ENCODE data around the gene ARHGDIB.

The ARHGDIB gene

DNA sequence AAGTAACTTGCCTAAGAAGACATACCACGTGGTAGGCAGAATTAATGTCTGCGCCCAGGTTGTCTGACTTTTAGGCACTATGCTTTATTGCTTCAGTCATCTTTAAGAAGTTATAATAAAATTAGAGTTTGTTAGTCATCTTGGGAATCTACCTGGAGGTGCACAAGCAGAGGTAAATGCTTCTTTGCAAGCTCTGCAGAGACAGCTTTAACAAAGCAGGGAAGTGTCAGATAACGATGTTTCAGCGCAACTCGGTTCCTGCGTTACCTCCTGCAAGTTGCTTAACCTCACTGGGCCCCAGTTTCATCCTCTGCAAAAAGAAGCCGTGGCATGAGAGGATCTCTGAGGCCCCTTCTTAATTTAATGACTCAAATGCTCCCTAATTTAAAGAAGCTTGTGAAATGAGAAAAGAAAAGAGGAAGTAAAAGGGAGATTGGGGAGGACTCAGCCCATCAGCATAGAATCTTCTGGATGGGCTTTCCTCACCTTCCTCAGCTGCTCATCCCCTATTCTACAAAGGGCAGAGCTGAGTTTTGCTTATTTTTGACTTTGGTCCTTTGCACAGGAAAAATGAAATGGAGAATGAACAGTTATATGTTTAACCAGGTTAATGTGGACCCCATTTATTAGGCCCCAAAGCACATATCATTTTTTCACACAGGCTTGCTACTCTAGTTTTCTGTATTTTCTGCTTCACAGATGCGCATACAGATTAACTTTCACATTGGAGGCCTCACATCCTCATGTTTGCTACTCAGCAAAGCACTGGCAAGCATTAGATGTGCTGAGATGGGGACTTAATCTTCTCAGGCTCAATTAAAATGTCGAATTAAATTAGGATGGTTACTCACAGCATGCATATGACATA is 5.1 kb downstream of the ARHGDIB start:
- TF ChIP-seq CREB1 (IDR thresholded peaks at IDR 0.05; ENCODE audit: low read depth): no peak
- no peak for TF ChIP-seq ZBTB7A (IDR thresholded peaks at IDR 0.05; ENCODE audit: low read depth)
- TF ChIP-seq RAD21 (IDR thresholded peaks at IDR 0.05; ENCODE audit: low read depth): no peak
- no peak for TF ChIP-seq NFIC (IDR thresholded peaks at IDR 0.05)
- no peak for TF ChIP-seq TEAD4 (IDR thresholded peaks at IDR 0.05)
- no peak for TF ChIP-seq CEBPB (IDR thresholded peaks at IDR 0.05)
- no peak for TF ChIP-seq TAF1 (IDR thresholded peaks at IDR 0.05; ENCODE audit: low read depth)
- no peak for TF ChIP-seq FOXM1 (IDR thresholded peaks at IDR 0.05; ENCODE audit: borderline replicate concordance, low read depth)
- TF ChIP-seq, protein P1, sequence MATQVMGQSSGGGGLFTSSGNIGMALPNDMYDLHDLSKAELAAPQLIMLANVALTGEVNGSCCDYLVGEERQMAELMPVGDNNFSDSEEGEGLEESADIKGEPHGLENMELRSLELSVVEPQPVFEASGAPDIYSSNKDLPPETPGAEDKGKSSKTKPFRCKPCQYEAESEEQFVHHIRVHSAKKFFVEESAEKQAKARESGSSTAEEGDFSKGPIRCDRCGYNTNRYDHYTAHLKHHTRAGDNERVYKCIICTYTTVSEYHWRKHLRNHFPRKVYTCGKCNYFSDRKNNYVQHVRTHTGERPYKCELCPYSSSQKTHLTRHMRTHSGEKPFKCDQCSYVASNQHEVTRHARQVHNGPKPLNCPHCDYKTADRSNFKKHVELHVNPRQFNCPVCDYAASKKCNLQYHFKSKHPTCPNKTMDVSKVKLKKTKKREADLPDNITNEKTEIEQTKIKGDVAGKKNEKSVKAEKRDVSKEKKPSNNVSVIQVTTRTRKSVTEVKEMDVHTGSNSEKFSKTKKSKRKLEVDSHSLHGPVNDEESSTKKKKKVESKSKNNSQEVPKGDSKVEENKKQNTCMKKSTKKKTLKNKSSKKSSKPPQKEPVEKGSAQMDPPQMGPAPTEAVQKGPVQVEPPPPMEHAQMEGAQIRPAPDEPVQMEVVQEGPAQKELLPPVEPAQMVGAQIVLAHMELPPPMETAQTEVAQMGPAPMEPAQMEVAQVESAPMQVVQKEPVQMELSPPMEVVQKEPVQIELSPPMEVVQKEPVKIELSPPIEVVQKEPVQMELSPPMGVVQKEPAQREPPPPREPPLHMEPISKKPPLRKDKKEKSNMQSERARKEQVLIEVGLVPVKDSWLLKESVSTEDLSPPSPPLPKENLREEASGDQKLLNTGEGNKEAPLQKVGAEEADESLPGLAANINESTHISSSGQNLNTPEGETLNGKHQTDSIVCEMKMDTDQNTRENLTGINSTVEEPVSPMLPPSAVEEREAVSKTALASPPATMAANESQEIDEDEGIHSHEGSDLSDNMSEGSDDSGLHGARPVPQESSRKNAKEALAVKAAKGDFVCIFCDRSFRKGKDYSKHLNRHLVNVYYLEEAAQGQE (IDR thresholded peaks at IDR 0.05; ENCODE audit: low read depth): no peak
- TF ChIP-seq, protein P2, sequence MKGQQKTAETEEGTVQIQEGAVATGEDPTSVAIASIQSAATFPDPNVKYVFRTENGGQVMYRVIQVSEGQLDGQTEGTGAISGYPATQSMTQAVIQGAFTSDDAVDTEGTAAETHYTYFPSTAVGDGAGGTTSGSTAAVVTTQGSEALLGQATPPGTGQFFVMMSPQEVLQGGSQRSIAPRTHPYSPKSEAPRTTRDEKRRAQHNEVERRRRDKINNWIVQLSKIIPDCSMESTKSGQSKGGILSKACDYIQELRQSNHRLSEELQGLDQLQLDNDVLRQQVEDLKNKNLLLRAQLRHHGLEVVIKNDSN (IDR thresholded peaks at IDR 0.05): no peak
- TF ChIP-seq EGR1 (IDR thresholded peaks at IDR 0.05): no peak
- TF ChIP-seq, protein P3, sequence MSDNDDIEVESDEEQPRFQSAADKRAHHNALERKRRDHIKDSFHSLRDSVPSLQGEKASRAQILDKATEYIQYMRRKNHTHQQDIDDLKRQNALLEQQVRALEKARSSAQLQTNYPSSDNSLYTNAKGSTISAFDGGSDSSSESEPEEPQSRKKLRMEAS (IDR thresholded peaks at IDR 0.05): no peak
- TF ChIP-seq EP300 (IDR thresholded peaks at IDR 0.05; ENCODE audit: borderline replicate concordance): no peak
- TF ChIP-seq YY1 (IDR thresholded peaks at IDR 0.05; ENCODE audit: low read depth): no peak
- TF ChIP-seq TCF12 (IDR thresholded peaks at IDR 0.05; ENCODE audit: low read depth): no peak

DNA sequence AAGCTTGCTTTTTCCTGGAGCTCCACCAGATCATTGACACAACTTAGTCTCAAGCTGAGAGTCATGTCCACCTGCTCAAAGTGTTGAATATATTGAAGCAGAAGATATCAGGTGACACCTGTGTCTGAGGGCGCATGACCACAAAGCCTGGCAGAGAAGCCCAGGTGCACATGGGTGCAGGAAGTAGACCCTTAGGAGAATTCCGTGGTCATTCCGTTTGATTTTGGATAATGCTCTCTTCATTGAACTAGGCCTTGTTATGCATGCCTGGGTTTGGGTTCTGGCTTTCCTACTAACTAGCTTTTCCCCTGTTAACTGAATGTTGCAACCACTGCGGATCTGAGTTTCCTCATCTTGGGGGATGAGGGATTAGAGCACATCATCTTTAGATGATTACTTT is 7.1 kb downstream of the ARHGDIB start:
- TF ChIP-seq FOXM1 (IDR thresholded peaks at IDR 0.05; ENCODE audit: borderline replicate concordance, low read depth) (no peak), EP300 (IDR thresholded peaks at IDR 0.05; ENCODE audit: borderline replicate concordance) (no peak), TCF12 (IDR thresholded peaks at IDR 0.05; ENCODE audit: low read depth) (no peak), TAF1 (IDR thresholded peaks at IDR 0.05; ENCODE audit: low read depth) (no peak), RAD21 (IDR thresholded peaks at IDR 0.05; ENCODE audit: low read depth) (no peak), YY1 (IDR thresholded peaks at IDR 0.05; ENCODE audit: low read depth) (no peak), ZBTB7A (IDR thresholded peaks at IDR 0.05; ENCODE audit: low read depth) (no peak), CREB1 (IDR thresholded peaks at IDR 0.05; ENCODE audit: low read depth) (no peak), EGR1 (IDR thresholded peaks at IDR 0.05) (no peak), NFIC (IDR thresholded peaks at IDR 0.05) (no peak)
- TF ChIP-seq, protein P3 (IDR thresholded peaks at IDR 0.05): no peak
- TF ChIP-seq, protein P1 (IDR thresholded peaks at IDR 0.05; ENCODE audit: low read depth): no peak

DNA sequence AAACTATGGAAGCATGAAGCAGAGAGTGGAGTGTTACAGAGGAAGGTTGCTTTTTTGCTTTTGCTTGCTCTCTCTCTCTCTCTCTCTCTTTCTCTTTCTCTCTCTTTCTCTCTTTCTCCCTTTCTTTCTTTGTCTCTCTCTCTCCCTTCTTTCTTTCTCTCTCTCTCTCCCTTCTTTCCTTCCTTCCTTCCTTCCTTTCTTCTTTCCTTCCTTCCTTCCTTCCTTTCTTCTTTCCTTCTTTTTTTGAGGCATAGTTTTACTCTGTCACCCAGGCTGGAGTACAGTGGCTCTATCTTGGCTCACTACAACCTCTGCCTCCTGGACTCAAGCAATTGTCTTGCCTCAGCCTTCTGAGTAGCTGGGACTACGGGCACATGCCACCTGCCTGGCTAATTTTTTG is 7.6 kb downstream of the ARHGDIB start:
- TF ChIP-seq FOXM1 (IDR thresholded peaks at IDR 0.05; ENCODE audit: borderline replicate concordance, low read depth) (no peak), ZBTB7A (IDR thresholded peaks at IDR 0.05; ENCODE audit: low read depth) (no peak)

DNA sequence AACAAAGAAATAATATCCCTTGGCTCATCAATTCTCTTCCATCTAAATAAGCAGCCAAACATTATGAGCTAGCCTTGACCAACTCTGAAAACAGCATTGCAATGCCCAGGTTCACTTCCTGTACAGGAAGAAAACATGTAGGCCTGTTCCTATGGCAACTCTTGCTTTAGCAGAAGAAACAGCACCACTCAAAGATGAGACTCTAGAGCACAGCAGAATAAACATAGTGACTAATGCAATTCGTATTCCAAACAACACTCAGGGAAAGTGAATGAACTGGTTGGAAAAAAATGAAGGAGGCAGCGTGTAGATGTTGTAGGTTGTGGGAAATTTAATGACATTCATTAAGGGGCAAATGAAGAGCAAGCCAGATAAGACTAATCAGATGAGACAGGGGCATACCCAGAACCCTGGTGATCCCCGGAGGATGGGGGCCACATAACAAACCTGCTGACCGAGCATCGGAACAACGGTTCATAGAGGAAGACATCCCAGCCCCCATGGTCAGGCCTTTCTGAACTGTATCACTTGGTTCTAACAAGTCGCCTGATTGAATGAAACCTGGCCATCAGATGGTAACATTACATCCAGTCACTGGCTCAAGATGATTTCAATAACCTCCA is 9.0 kb downstream of the ARHGDIB start:
- no peak for TF ChIP-seq CEBPB (IDR thresholded peaks at IDR 0.05)
- TF ChIP-seq, protein P1 (IDR thresholded peaks at IDR 0.05; ENCODE audit: low read depth): no peak
- TF ChIP-seq TAF1 (IDR thresholded peaks at IDR 0.05; ENCODE audit: low read depth): no peak
- TF ChIP-seq TEAD4 (IDR thresholded peaks at IDR 0.05): no peak
- TF ChIP-seq TCF12 (IDR thresholded peaks at IDR 0.05; ENCODE audit: low read depth): no peak
- no peak for TF ChIP-seq ZBTB7A (IDR thresholded peaks at IDR 0.05; ENCODE audit: low read depth)
- TF ChIP-seq RAD21 (IDR thresholded peaks at IDR 0.05; ENCODE audit: low read depth): no peak
- TF ChIP-seq EGR1 (IDR thresholded peaks at IDR 0.05): no peak
- no peak for TF ChIP-seq CREB1 (IDR thresholded peaks at IDR 0.05; ENCODE audit: low read depth)
- TF ChIP-seq, protein P3 (IDR thresholded peaks at IDR 0.05): no peak
- no peak for TF ChIP-seq NFIC (IDR thresholded peaks at IDR 0.05)
- no peak for TF ChIP-seq EP300 (IDR thresholded peaks at IDR 0.05; ENCODE audit: borderline replicate concordance)
- TF ChIP-seq FOXM1 (IDR thresholded peaks at IDR 0.05; ENCODE audit: borderline replicate concordance, low read depth): no peak
- TF ChIP-seq, protein P2 (IDR thresholded peaks at IDR 0.05): no peak

All from Ishikawa (cell line).